ENCODE data around the gene IGF1.

- TF ChIP-seq POLR2A (IDR thresholded peaks at IDR 0.05; ENCODE audit: borderline replicate concordance, extremely low read depth, insufficient read depth, insufficient read length) (no peak), CTCF (IDR thresholded peaks at IDR 0.05 in 2 of 3, conservative IDR thresholded peaks at IDR 0.05 in 1 of 3; ENCODE audit: borderline replicate concordance in 1 of 3, insufficient read depth in 1 of 3, low read depth in 2 of 3, low read length in 2 of 3) (no peak), ZFX (IDR thresholded peaks at IDR 0.05) (no peak), EZH2 (IDR thresholded peaks at IDR 0.05) (no peak), RAD21 (IDR thresholded peaks at IDR 0.05; ENCODE audit: low read depth) (no peak), EGR1 (IDR thresholded peaks at IDR 0.05; ENCODE audit: low read depth) (no peak), EZH2phosphoT487 (IDR thresholded peaks at IDR 0.05; ENCODE audit: borderline replicate concordance) (no peak), SIN3A (IDR thresholded peaks at IDR 0.05; ENCODE audit: low read depth) (no peak), YY1 (IDR thresholded peaks at IDR 0.05; ENCODE audit: extremely low read depth, insufficient replicate concordance, low read depth, low read length) (no peak), CEBPB (IDR thresholded peaks at IDR 0.05; ENCODE audit: low read depth) (no peak), ZBTB33 (IDR thresholded peaks at IDR 0.05; ENCODE audit: extremely low read depth, insufficient replicate concordance, low read length) (no peak), FOSL1 (IDR thresholded peaks at IDR 0.05; ENCODE audit: low read depth) (no peak), CBX3 (IDR thresholded peaks at IDR 0.05; ENCODE audit: low read depth) (no peak)
- TF ChIP-seq, protein P1, sequence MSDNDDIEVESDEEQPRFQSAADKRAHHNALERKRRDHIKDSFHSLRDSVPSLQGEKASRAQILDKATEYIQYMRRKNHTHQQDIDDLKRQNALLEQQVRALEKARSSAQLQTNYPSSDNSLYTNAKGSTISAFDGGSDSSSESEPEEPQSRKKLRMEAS (IDR thresholded peaks at IDR 0.05), result no peak
Observed at GRCh38 chr12:102526656-102527055, 46.3 kb upstream of the IGF1 start.
